Measurements from ENCODE around the gene NELL1.

The NELL1 gene

DNA sequence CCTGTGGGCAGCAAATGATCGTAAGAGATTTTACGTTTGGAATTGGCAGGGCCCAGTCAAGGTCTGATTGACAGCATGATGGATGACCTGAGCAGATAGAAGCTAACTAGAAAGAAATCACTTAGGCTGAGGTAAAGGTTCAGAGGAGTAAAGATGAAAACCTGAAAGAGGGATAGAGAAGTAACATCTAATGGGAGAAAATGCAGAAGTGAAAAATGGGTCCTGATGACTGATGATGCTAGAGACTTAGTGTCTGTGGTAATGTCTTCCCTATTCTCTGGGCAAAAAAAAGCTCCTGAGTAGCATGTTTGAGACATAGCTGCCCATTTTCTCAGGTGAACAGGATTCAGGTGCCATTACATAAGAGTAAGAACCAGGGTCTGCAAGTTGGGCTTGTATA is 894.7 kb downstream of the NELL1 start:
- DNase-seq (ENCODE audit: low read depth in 1 of 2, low spot score in 1 of 2), result no peak
- no peak for TF ChIP-seq POLR2AphosphoS5 (IDR thresholded peaks at IDR 0.05; ENCODE audit: low read depth)
- TF ChIP-seq GABPA (IDR thresholded peaks at IDR 0.05; ENCODE audit: low read depth), result no peak
- no peak for TF ChIP-seq SPI1 (IDR thresholded peaks at IDR 0.05; ENCODE audit: borderline replicate concordance, low read depth)
- TF ChIP-seq, protein P1, sequence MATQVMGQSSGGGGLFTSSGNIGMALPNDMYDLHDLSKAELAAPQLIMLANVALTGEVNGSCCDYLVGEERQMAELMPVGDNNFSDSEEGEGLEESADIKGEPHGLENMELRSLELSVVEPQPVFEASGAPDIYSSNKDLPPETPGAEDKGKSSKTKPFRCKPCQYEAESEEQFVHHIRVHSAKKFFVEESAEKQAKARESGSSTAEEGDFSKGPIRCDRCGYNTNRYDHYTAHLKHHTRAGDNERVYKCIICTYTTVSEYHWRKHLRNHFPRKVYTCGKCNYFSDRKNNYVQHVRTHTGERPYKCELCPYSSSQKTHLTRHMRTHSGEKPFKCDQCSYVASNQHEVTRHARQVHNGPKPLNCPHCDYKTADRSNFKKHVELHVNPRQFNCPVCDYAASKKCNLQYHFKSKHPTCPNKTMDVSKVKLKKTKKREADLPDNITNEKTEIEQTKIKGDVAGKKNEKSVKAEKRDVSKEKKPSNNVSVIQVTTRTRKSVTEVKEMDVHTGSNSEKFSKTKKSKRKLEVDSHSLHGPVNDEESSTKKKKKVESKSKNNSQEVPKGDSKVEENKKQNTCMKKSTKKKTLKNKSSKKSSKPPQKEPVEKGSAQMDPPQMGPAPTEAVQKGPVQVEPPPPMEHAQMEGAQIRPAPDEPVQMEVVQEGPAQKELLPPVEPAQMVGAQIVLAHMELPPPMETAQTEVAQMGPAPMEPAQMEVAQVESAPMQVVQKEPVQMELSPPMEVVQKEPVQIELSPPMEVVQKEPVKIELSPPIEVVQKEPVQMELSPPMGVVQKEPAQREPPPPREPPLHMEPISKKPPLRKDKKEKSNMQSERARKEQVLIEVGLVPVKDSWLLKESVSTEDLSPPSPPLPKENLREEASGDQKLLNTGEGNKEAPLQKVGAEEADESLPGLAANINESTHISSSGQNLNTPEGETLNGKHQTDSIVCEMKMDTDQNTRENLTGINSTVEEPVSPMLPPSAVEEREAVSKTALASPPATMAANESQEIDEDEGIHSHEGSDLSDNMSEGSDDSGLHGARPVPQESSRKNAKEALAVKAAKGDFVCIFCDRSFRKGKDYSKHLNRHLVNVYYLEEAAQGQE (IDR thresholded peaks at IDR 0.05; ENCODE audit: insufficient replicate concordance, low read depth), result no peak
- TF ChIP-seq, protein P2, sequence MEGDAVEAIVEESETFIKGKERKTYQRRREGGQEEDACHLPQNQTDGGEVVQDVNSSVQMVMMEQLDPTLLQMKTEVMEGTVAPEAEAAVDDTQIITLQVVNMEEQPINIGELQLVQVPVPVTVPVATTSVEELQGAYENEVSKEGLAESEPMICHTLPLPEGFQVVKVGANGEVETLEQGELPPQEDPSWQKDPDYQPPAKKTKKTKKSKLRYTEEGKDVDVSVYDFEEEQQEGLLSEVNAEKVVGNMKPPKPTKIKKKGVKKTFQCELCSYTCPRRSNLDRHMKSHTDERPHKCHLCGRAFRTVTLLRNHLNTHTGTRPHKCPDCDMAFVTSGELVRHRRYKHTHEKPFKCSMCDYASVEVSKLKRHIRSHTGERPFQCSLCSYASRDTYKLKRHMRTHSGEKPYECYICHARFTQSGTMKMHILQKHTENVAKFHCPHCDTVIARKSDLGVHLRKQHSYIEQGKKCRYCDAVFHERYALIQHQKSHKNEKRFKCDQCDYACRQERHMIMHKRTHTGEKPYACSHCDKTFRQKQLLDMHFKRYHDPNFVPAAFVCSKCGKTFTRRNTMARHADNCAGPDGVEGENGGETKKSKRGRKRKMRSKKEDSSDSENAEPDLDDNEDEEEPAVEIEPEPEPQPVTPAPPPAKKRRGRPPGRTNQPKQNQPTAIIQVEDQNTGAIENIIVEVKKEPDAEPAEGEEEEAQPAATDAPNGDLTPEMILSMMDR (IDR thresholded peaks at IDR 0.05; ENCODE audit: insufficient read depth, low read length), result no peak
- Histone ChIP-seq H3K27me3 (ENCODE audit: insufficient read depth, poor library complexity, severe bottlenecking) (no peaks in the 10 kb centered on the region), H3K27ac (replicated peaks) (no peak overlapping the region), H3K4me3 (replicated peaks; ENCODE audit: insufficient read depth, low read length) (no peak overlapping the region)

DNA sequence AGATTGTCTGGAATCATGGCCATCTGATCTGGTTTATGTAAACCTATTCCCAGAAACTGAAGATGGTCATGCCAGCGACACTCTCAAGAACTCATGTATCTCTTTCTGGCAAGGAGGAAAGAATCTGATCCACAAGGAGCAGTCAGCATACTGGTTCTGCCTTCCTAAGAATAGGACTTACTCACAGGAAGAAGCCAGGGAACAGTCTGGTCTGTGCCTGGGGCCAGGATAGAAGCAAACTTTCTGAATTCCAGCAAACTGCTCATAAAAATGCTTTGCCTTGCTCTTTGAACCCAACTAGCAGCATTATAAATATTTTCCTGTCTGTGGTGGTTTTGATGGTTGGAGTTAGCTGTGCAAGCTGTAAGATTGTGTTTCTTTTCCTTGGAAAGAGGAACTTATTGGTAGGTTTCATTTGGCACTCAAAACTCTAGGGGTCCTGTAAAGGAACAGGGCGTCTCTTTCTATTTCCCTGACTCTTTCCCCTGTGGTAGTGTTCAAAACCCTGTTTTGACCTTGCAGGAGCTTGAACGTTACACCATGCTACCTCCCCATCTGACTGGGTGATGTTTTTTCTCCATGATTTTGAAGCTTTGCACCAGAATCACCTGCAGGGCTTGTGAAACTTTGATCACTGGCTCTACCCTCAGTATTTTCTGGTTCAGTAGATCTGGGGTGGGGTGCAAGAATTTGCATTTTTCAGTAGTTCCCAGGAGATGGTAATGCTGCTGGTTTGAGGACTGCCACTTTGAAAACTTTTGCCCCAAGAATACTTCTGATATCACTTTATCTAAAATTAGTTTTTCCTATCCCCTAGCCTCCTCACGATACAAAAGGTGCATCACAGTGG is 895.7 kb downstream of the NELL1 start:
- no peak overlapping the region for H3K27ac ChIP-seq (replicated peaks)
- DNase-seq (ENCODE audit: low read depth in 1 of 2, low spot score in 1 of 2), result no peak
- no peak for TF ChIP-seq POLR2AphosphoS5 (IDR thresholded peaks at IDR 0.05; ENCODE audit: low read depth)
- TF ChIP-seq GABPA (IDR thresholded peaks at IDR 0.05; ENCODE audit: low read depth), result no peak
- TF ChIP-seq, protein P2 (IDR thresholded peaks at IDR 0.05; ENCODE audit: insufficient read depth, low read length), result no peak
- TF ChIP-seq, protein P1 (IDR thresholded peaks at IDR 0.05; ENCODE audit: insufficient replicate concordance, low read depth), result no peak
- no peak for TF ChIP-seq SPI1 (IDR thresholded peaks at IDR 0.05; ENCODE audit: borderline replicate concordance, low read depth)
- H3K27me3 ChIP-seq (ENCODE audit: insufficient read depth, poor library complexity, severe bottlenecking), result no peaks in the 10 kb centered on the region
- H3K4me3 ChIP-seq (replicated peaks; ENCODE audit: insufficient read depth, low read length), result no peak overlapping the region

DNA sequence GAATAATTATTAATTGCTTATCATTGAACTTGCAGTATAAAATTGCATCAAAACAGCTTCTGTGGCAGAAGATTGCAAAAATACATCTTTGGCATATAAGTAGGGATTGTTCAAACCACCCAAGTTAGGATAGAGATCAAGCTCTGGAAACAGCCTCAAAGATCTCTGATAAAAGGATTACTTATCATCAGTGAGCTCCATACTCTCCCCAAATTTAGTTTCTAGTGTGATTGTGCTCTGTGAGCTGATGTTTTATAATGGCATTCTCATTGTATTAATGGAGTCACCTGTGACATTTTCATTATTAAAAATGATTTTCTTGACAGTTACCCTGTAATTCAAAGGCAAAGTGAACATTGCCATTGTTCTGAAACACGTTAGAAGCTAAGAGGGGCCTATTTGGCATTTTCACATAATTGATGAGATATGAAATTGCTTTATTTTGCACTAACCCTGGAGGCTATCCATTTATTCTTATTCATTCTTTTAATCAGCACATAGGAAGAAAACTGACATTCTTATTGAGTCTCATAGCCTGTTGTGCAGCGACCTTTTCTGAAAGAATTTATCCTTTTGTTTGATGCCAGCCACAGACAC is 897.2 kb downstream of the NELL1 start:
- TF ChIP-seq, protein P2 (IDR thresholded peaks at IDR 0.05; ENCODE audit: insufficient read depth, low read length), result no peak
- TF ChIP-seq SPI1 (IDR thresholded peaks at IDR 0.05; ENCODE audit: borderline replicate concordance, low read depth) (no peak), GABPA (IDR thresholded peaks at IDR 0.05; ENCODE audit: low read depth) (no peak), POLR2AphosphoS5 (IDR thresholded peaks at IDR 0.05; ENCODE audit: low read depth) (no peak)
- TF ChIP-seq, protein P1 (IDR thresholded peaks at IDR 0.05; ENCODE audit: insufficient replicate concordance, low read depth), result no peak
- Histone ChIP-seq H3K4me3 (replicated peaks; ENCODE audit: insufficient read depth, low read length) (no peak overlapping the region), H3K27me3 (ENCODE audit: insufficient read depth, poor library complexity, severe bottlenecking) (no peaks in the 10 kb centered on the region), H3K27ac (replicated peaks) (no peak overlapping the region)
- DNase-seq (ENCODE audit: low read depth in 1 of 2, low spot score in 1 of 2), result no peak
